Measurements from ENCODE around the gene NOLC1.
A peak's percentile ranks its signal among the peaks of the same experiment; 100 is the strongest.

The NOLC1 gene

DNA sequence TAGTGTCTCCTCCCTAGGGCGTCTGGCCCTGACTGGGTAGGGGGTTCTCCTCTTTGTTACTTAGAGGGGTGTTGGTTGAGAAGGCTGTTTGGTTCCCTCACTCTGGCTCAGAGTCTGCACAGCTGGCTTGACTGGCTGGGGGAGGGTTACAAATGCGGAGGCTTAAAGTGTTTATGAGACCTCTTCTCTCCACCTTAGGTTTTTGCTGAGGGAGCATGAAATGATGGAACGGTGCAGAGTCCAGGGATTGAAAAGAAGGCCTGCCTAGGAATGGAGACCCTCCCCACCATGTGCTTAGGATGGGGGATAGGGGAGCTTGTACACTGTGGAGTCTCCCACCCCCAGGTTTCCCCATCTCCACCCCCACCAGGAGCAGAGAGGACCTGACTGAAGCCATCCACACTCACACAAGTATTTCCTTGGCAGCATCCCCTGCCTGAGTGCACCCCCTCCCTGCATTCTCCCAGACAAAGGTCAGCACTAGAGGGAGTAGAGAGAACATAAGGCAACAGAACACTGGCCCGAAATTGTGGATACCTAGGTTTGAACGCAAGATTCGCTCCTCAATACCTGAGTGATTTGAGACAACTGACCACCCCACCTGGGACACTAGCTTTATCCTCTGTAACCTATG lies 30.3 kb upstream of the NOLC1 start:
- no peak for DNase-seq (ENCODE audit: low spot score)

GRCh38 chr10:102122450-102122849 lies 29.7 kb upstream of the NOLC1 start:
- no peak for DNase-seq (ENCODE audit: low spot score)

DNA sequence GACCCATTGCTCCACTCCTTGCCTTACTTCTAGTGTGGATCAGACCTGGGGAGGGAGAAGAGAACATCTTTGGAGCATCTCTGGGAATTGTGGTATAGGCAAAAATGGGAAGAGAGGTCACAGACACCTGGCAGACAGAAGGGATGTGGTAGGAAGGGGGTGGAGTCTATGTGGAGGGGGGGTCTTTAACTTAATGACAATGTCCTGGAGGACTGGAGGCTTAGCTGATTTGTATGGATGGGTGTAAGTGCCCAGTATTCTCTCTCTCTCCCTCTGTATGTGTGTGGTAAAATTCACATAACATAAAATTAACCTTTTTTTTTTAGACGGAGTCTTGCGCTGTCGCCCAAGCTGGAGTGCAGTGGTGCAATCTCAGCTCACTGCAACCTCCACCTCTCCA lies 29.0 kb upstream of the NOLC1 start:
- no peak for DNase-seq (ENCODE audit: low spot score)

DNA sequence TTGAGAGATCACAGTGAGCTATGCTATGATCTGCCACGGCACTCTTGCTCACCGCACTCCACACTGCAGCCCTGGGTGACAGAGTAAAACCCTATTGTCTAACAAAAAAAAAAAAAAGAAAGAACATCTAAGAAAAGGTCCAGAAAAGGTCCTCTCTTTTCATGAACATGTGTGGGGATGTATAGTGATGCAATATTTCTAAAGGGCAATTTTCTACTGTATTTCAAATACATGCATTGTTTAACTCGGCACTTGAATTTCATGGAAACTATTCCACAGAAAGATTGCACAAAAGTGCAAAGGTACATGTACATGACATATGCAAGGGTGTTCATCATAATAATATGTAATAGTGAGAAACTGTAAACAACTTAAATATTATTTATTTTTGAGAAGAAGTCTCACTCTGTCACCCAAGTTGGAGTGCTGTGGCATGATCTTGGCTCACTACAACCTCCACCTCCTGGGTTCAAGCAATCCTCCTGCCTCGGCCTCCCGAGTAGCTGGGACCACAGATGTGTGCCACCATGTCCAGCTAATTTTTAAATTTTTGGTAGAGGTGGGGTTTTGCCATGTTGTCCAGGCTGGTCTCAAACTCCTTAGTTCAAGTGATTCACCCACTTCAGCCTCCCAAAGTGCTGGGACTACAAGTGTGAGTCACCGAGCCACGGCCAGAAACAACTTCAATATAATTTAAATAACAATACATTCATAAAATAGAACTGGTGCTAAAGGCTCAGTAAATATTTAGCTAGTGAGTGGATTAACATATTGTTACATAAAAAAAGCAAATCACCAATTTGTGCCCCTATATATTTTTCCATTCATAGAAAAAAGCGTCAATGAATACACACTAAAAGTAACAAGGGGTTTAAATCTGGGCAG lies 20.7 kb upstream of the NOLC1 start:
- DNase-seq (ENCODE audit: low spot score): no peak

DNA sequence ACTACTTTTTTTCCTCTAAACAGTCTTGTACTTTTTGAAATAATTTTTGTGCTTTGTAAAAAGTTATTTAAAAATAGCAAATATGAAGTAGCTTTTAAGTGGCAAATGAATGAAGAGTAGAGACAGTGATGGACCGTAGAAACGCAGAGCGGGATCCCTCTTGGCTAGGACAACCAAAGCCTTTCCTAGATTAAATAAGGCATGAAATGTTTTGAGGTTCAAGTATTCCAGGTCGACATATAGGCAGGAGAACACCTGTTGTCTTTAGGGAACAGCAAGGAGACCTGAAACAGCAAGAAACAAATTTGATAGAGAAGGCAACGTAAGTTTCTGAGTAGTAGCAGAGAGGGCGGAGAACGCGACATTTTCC lies 20.0 kb upstream of the NOLC1 start:
- DNase-seq (ENCODE audit: low spot score): no peak

GRCh38 chr10:102132563-102133372 lies 19.4 kb upstream of the NOLC1 start, which contains the start of gene PPRC1:
Gene PPRC1, plus strand, starts transcription at chr10:102133040. Its CDS starts 29 bp downstream, at chr10:102133069.
- DNase-seq (ENCODE audit: low spot score): peak; percentile 99

- DNase-seq (ENCODE audit: low spot score): peak; percentile 70
Measured at GRCh38 chr10:102133373-102134195, 18.6 kb upstream of the NOLC1 start.

GRCh38 chr10:102134416-102134815 lies 17.8 kb upstream of the NOLC1 start:
- no peak for DNase-seq (ENCODE audit: low spot score)

- no peak for DNase-seq (ENCODE audit: low spot score)
Measured at GRCh38 chr10:102135956-102136526, 16.1 kb upstream of the NOLC1 start.

DNA sequence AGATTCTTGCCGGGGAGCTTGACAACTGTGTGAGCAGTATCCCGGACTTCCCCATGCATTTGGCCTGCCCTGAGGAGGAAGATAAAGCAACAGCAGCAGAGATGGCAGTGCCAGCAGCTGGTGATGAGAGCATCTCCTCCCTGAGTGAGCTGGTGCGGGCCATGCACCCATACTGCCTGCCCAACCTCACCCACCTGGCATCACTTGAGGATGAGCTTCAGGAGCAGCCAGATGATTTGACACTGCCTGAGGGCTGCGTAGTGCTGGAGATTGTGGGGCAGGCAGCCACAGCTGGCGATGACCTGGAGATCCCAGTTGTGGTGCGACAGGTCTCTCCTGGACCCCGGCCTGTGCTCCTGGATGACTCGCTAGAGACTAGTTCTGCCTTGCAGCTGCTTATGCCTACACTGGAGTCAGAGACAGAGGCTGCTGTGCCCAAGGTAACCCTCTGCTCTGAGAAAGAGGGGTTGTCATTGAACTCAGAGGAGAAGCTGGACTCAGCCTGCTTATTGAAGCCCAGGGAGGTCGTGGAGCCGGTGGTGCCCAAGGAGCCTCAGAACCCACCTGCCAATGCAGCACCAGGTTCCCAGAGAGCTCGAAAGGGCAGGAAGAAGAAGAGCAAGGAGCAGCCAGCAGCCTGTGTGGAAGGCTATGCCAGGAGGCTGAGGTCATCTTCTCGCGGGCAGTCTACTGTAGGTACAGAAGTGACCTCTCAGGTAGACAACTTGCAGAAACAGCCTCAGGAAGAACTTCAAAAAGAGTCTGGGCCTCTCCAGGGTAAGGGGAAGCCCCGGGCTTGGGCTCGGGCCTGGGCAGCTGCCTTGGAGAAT lies 12.7 kb upstream of the NOLC1 start:
- DNase-seq (ENCODE audit: low spot score): no peak

DNA sequence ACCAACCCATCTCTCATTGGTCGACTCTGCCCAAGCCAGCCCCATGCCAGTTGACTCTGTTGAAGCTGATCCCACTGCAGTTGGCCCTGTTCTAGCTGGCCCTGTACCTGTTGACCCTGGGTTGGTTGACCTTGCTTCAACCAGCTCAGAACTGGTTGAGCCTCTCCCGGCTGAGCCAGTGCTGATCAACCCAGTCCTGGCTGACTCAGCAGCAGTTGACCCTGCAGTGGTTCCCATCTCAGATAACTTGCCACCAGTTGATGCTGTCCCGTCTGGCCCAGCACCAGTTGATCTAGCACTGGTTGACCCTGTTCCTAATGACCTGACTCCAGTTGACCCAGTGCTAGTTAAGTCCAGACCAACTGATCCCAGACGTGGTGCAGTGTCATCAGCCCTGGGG lies 12.0 kb upstream of the NOLC1 start:
- no peak for DNase-seq (ENCODE audit: low spot score)

- no peak for DNase-seq (ENCODE audit: low spot score)
Measured at GRCh38 chr10:102140913-102141540, 11.2 kb upstream of the NOLC1 start.

GRCh38 chr10:102141583-102142107 lies 10.5 kb upstream of the NOLC1 start:
- no peak for DNase-seq (ENCODE audit: low spot score)

DNA sequence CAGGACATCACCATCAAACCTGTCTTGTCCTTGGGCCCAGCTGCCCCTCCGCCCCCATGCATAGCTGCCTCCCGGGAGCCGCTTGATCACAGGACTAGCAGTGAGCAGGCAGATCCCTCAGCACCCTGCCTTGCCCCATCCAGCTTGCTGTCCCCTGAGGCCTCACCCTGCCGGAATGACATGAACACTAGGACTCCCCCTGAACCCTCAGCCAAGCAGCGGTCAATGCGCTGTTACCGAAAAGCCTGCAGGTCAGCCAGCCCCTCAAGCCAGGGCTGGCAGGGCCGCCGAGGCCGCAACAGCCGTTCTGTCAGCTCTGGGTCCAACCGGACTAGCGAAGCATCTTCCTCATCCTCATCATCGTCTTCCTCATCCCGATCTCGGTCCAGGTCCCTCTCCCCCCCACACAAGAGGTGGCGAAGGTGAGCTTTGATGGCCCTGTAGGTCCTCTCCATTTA lies 5.2 kb upstream of the NOLC1 start:
- DNase-seq (ENCODE audit: low spot score): no peak

DNA sequence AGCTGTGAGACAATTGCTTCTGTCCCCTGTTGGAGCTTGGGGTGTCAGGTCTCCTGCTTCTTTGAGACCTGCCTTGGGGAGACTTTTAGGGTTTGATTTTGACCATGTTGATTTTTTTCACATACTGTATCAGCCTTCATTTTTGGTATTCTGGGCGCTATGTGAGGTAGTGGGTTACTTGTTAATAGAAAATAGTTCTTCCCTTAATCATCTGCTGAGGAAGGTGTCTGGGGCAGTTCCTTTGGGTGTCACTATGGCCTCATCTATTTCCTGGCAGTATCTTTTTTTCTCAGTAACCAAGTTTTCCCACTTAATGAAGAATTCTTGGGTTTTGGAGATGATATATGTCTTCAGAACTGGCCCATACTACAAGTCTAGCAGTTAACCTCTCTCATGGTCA lies 4.6 kb upstream of the NOLC1 start:
- DNase-seq (ENCODE audit: low spot score): no peak

- DNase-seq (ENCODE audit: low spot score): no peak
Measured at GRCh38 chr10:102148275-102148674, 3.9 kb upstream of the NOLC1 start.

- no peak for DNase-seq (ENCODE audit: low spot score)
Measured at GRCh38 chr10:102150970-102151773, 1.0 kb upstream of the NOLC1 start.

- peak; percentile 48 for DNase-seq (ENCODE audit: low spot score)
Measured at GRCh38 chr10:102152545-102152890, 329 bp downstream of the NOLC1 start.

GRCh38 chr10:102153093-102153620 lies 968 bp downstream of the NOLC1 start:
- DNase-seq (ENCODE audit: low spot score): no peak

Data from activated CD4-positive, alpha-beta T cell treated with anti-CD3 and anti-CD28 coated beads, Interleukin-2, Interleukin-4, amounts not matched to agents 100 ng/mL and 50 ng/mL, durations not matched to agents 16 hours and 8 hours (primary cell).